Heart left ventricle (tissue), 16 donors: ENCODE data around the gene TRIP12. TPM values are rescaled to one million over a fixed set of nuclear protein-coding genes. Genes with fewer than 3 reads are reported as not detected.

Experiments
- ATAC-seq, 4 donors: fragments of 200-7000 bp; cut with Tn5 transposase; one replicate each; pipeline ENCODE4 v1.9.1; 2020 to 2022; ENCODE audit warnings: moderate library complexity in 4 of 4, mild to moderate bottlenecking in 3 of 4, moderate number of reproducible peaks in 1 of 4
- DNase-seq, 5 donors: peaks; one replicate each; pipeline ENCODE4 v3.0.0-alpha.2; 2020
- H3K27ac ChIP-seq, 12 donors: fragments of 200-600 bp; sonication (generic) in 4 of 12; one replicate each; pipeline versions ENCODE4 v1.5.0 to v1.8.0; 2016 to 2022; ENCODE audit warnings: mild to moderate bottlenecking in 2 of 12
- H3K27me3 ChIP-seq, 9 donors: fragments of 200-600 bp; sonication (generic) in 2 of 9; one replicate each; pipeline versions ENCODE4 v1.5.1 to v1.8.0; 2016 to 2022; ENCODE audit warnings: mild to moderate bottlenecking in 3 of 9
- H3K36me3 ChIP-seq, 9 donors: fragments of 200-600 bp; sonication (generic) in 2 of 9; one replicate each; pipeline versions ENCODE4 v1.5.0 to v1.8.0; 2018 to 2022; ENCODE audit warnings: mild to moderate bottlenecking in 2 of 9
- H3K4me1 ChIP-seq, 12 donors: fragments of 200-600 bp; sonication (generic) in 4 of 12; one replicate each; pipeline versions ENCODE4 v1.5.0 to v1.8.0; 2016 to 2022; ENCODE audit warnings: mild to moderate bottlenecking in 3 of 12
- H3K4me3 ChIP-seq, 12 donors: fragments of 200-600 bp; sonication (generic) in 4 of 12; one replicate each; pipeline versions ENCODE4 v1.5.0 to v1.8.0; 2017 to 2022; ENCODE audit warnings: mild to moderate bottlenecking in 9 of 12, moderate library complexity in 4 of 12
- H3K9me3 ChIP-seq, 12 donors: fragments of 200-600 bp; sonication (generic) in 4 of 12; one replicate each; pipeline versions ENCODE4 v1.5.0 to v1.8.0; 2016 to 2022; ENCODE audit warnings: mild to moderate bottlenecking in 1 of 12
- CTCF ChIP-seq, 12 donors: fragments of 200-600 bp; sonication (generic) in 4 of 12; IDR thresholded peaks; one replicate each; pipeline versions ENCODE4 v1.5.0 to v1.8.0; 2018 to 2022; ENCODE audit warnings: antibody characterized with exemption in 12 of 12, mild to moderate bottlenecking in 5 of 12
- POLR2A ChIP-seq, 2 donors: fragments of 450-650 bp; IDR thresholded peaks; one replicate each; pipeline ENCODE4 v1.6.1; 2017; ENCODE audit warnings: antibody characterized with exemption in 2 of 2, mild to moderate bottlenecking in 2 of 2, moderate library complexity in 2 of 2
- WGBS, 4 donors: extraction: QIAGEN DNeasy Blood & Tissue Kit in 2 of 4; methylation state at CpG; one replicate each; pipeline versions ENCODE4 v1.1.5 to v1.1.7; 2013 to 2018; 5-methylcytosine and 5-hydroxymethylcytosine counted together
- intact Hi-C, 10 donors: fragments of 100-400 bp; cut with DNase I; formaldehyde crosslinking; loops; one replicate each; pipeline versions ENCODE4 v1.11.1 to v1.14.2; 2022
- polyA plus RNA-seq, 2 donors: library from polyadenylated mRNA; stranded (reverse); fragments of 200-250 nt; gene quantifications; one replicate each; pipeline ENCODE4 v1.2.3, GENCODE V29; 2013
- total RNA-seq, 9 donors: library from RNA; depleted of rRNA in 2 of 9; stranded (reverse); fragments of >200 nt in 2 of 9; fragmentation: NEBNext Ultra II Directional in 3 of 9; extraction: Animal tissue kit (Norgen Biotek cat#: 25700) in 3 of 9; gene quantifications; one replicate each; pipeline versions ENCODE4 v1.1.0 to v1.2.4, GENCODE V29; 2016 to 2023
- donor health status: ischemic (EF 13 %, LVEDD 7.1; RV severe dilation, severe dysfunction).
- donor health status: healthy with polysubstance abuse.
- donor health status: DM: no; HTN: yes; CAD: no.
- donor health status: DM: no; HTN: no; CAD: no.
- donor health status: ischemic (EF 25% LVEDD 6.9; RV normal size, moderate dysfunction).
- donor health status: ischemic (EF 25% LVEDD 5.7; RV mildly dilated, moderate dysfunction).
- donor health status: healthy.
- donor health status: DM: yes; HTN: yes; CAD: no.
- donor health status: ischemic (EF 35%, LVEDD 5.7; RV mildly dilated, moderate dysfunction).
- donor health status: nonischemic (EF 11% LVEDD 7.7; RV severe dilation, severe dysfunction).
- donor health status: DM: yes; HTN: yes; CAD: no.
- donor health status: PGD.
- donor health status: ischemic (EF 29% LVEDD 5.4; RV normal size, mild dysfunction).
- donor health status: nonischemic (EF 23%, LVEDD 6.1; RV moderate dilation, normal function).

Gene TRIP12
- total and polyA plus RNA-seq, 11 donors, result 16.1 to 245 (median 193) TPM

- 80 to 86% (median 84%) methylated on average over 3 of the region's 3 CpGs for WGBS, 4 donors
- intact Hi-C loops, result no loop called here
- H3K27ac ChIP-seq, result no peak overlapping the region
Measured at GRCh38 chr2:229956491-229956890, 34.7 kb upstream of the TRIP12 start.

DNA sequence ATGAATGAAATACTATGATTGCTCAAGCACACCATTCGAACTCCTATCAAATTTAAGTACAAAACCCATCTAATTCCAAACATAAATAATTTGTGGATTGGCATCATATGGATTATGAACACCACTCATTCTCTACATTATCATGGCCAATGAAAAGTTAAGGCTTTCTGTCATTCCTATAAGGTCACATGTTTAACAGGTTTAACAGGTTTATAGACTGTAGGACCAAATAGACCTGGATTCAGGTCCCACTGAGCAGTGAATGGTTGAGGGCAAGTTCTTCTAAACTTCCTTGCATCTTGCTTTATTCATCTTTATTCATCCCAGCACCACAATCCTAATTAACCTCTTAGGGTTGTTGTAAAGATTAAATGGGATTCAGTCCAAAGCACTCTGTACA, 33.9 kb upstream of the TRIP12 start:
- Histone ChIP-seq H3K4me3 (no peak overlapping the region), H3K27me3 (no peaks in the 10 kb centered on the region), H3K27ac (no peak overlapping the region), H3K9me3 (no peaks in the 10 kb centered on the region), H3K36me3 (no peaks in the 10 kb centered on the region), H3K4me1 (no peaks in the 10 kb centered on the region)
- DNase-seq, result no peak
- 74 to 87% (median 83%) methylated on average over 1 of the region's 1 CpG for WGBS, 4 donors
- intact Hi-C loops, result no loop called here
- ATAC-seq, result no peak
- TF ChIP-seq POLR2A (IDR thresholded peaks at IDR 0.05) (no peak), CTCF (IDR thresholded peaks at IDR 0.05) (no peak)

More at GRCh38 chr2:229956491-229956890, 34.7 kb upstream of the TRIP12 start:
- H3K9me3 ChIP-seq, result no peaks in the 10 kb centered on the region
- no peak for TF ChIP-seq CTCF (IDR thresholded peaks at IDR 0.05)
- no peak for TF ChIP-seq POLR2A (IDR thresholded peaks at IDR 0.05)
- ATAC-seq, result no peak
- no peaks in the 10 kb centered on the region for H3K36me3 ChIP-seq
- no peak overlapping the region for H3K4me3 ChIP-seq
- H3K27me3 ChIP-seq, result no peaks in the 10 kb centered on the region
- H3K4me1 ChIP-seq, result no peaks in the 10 kb centered on the region
- no peak for DNase-seq

DNA sequence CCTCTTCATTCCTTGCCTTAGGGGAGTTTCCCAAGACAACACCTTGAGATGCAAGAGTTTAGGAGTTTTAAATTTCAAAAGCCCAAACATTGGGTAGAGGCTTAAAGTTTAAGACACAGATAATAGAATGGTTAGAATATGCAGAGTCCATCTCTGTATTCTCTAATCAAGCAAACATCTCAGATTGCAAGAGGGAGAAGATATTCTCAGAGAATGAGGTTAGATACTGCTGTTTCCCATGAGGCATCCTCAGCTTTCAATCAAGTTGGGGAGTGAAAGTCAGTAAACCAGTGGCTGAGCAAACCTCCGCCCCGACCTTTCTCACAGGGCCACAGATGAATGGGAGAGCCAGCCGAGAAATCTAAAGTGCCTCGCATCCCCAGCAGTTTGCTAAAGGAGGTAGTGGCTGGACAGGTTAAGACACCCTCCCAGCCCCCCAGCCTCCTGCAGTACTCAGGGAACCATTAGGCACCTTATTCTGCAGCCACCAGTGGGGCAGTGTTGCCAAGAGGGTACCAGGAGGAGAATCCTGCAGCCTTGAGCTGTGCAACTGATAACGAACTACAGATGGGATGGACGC, 30.5 kb upstream of the TRIP12 start:
- WGBS, 4 donors, result 89 to 90% (median 89%) methylated on average over 6 of the region's 6 CpGs
- Histone ChIP-seq H3K9me3 (no peaks in the 10 kb centered on the region), H3K4me3 (no peak overlapping the region), H3K36me3 (no peaks in the 10 kb centered on the region), H3K27ac (no peak overlapping the region), H3K27me3 (no peaks in the 10 kb centered on the region), H3K4me1 (no peaks in the 10 kb centered on the region)
- intact Hi-C loops, result no loop called here
- no peak for DNase-seq
- no peak for TF ChIP-seq CTCF (IDR thresholded peaks at IDR 0.05)
- TF ChIP-seq POLR2A (IDR thresholded peaks at IDR 0.05), result no peak
- ATAC-seq, result no peak

GRCh38 chr2:229947544-229947943, 25.7 kb upstream of the TRIP12 start:
- intact Hi-C loops, result no loop called here
- Histone ChIP-seq H3K36me3 (no peaks in the 10 kb centered on the region), H3K27me3 (no peaks in the 10 kb centered on the region), H3K4me3 (no peak overlapping the region), H3K4me1 (no peaks in the 10 kb centered on the region), H3K27ac (no peak overlapping the region), H3K9me3 (no peaks in the 10 kb centered on the region)
- no peak for DNase-seq
- ATAC-seq, result no peak
- 86 to 92% (median 87%) methylated on average over 1 of the region's 1 CpG for WGBS, 4 donors
- TF ChIP-seq POLR2A (IDR thresholded peaks at IDR 0.05) (no peak), CTCF (IDR thresholded peaks at IDR 0.05) (no peak)
